Naive thymus-derived CD4-positive, alpha-beta T cell (primary cell): ENCODE data around the gene KLK1. TPM values are rescaled to one million over a fixed set of nuclear protein-coding genes. Genes with fewer than 3 reads are reported as not detected.

Source experiments
- ATAC-seq: fragments of 150-1000 bp; cut with Tn5 transposase; 2 replicates; pipeline ENCODE4 v1.10.0; 2021; ENCODE audit warnings: mild to moderate bottlenecking, moderate library complexity
- CTCF ChIA-PET: fragments of 350-600 bp; sonication (Branson Sonifier 250); formaldehyde crosslinking; loops from one replicate; lab custom pipeline; 2021; ENCODE audit warnings: antibody characterized with exemption; lab: Charles Lee
- POLR2A ChIA-PET: fragments of 350-600 bp; sonication (Branson Sonifier 250); formaldehyde crosslinking; loops from one replicate; lab custom pipeline; 2021; ENCODE audit warnings: antibody characterized with exemption, inconsistent platforms; lab: Charles Lee
- DNase-seq, 9 donors: peaks; one replicate each; pipeline versions ENCODE4 v3.0.0 to v3.0.0-alpha.2; 2020 to 2022; ENCODE audit warnings: mixed read lengths in 1 of 9
- H3K27ac ChIP-seq: one replicate; pipeline ENCODE4 v1.7.0; 2013; ENCODE audit warnings: mild to moderate bottlenecking, low read depth, low read length, moderate library complexity
- H3K27me3 ChIP-seq, 2 donors: one replicate each; pipeline ENCODE4 v1.7.0; 2013; ENCODE audit warnings: low read length in 2 of 2, mild to moderate bottlenecking in 2 of 2, moderate library complexity in 2 of 2; ENCODE audit not compliant: control insufficient read depth in 2 of 2, insufficient read depth in 2 of 2
- H3K36me3 ChIP-seq, 3 experiments: 1 replicate in 2 of 3; 2 replicates in 1 of 3; pipeline ENCODE4 v1.7.0; 2013; ENCODE audit warnings: low read length in 3 of 3, mild to moderate bottlenecking in 3 of 3, moderate library complexity in 1 of 3; ENCODE audit not compliant: insufficient read depth in 3 of 3, control insufficient read depth in 2 of 3
- H3K4me1 ChIP-seq, 2 donors: one replicate each; pipeline ENCODE4 v1.7.0; 2013; ENCODE audit warnings: low read length in 2 of 2, mild to moderate bottlenecking in 2 of 2, moderate library complexity in 1 of 2; ENCODE audit not compliant: control insufficient read depth in 2 of 2, insufficient read depth in 2 of 2
- H3K4me3 ChIP-seq: 2 replicates; pipeline ENCODE4 v1.7.0; 2013; ENCODE audit warnings: mild to moderate bottlenecking, low read length
- H3K9me3 ChIP-seq, 3 experiments: 1 replicate in 2 of 3; 2 replicates in 1 of 3; pipeline ENCODE4 v1.7.0; 2013; ENCODE audit warnings: low read length in 3 of 3; ENCODE audit not compliant: control insufficient read depth in 2 of 3
- H3K27ac Mint-ChIP-seq, 9 donors: one replicate each; pipeline ENCODE4 v1.8.0; 2020 to 2022; ENCODE audit warnings: mixed read lengths in 9 of 9, mild to moderate bottlenecking in 8 of 9, moderate library complexity in 5 of 9, inconsistent platforms in 2 of 9
- H3K27me3 Mint-ChIP-seq, 5 donors: one replicate each; pipeline ENCODE4 v1.8.0; 2021 to 2022; ENCODE audit warnings: mixed read lengths in 5 of 5, mild to moderate bottlenecking in 1 of 5
- H3K36me3 Mint-ChIP-seq, 5 donors: one replicate each; pipeline ENCODE4 v1.8.0; 2020 to 2022; ENCODE audit warnings: mixed read lengths in 5 of 5, mild to moderate bottlenecking in 3 of 5, inconsistent platforms in 1 of 5
- H3K4me1 Mint-ChIP-seq, 7 donors: one replicate each; pipeline ENCODE4 v1.8.0; 2020 to 2022; ENCODE audit warnings: mixed read lengths in 7 of 7, mild to moderate bottlenecking in 3 of 7, inconsistent platforms in 1 of 7
- H3K4me3 Mint-ChIP-seq, 10 donors: one replicate each; pipeline ENCODE4 v1.8.0; 2020 to 2022; ENCODE audit warnings: mild to moderate bottlenecking in 10 of 10, mixed read lengths in 10 of 10, moderate library complexity in 6 of 10, inconsistent platforms in 2 of 10
- H3K9me3 Mint-ChIP-seq, 11 donors: one replicate each; pipeline ENCODE4 v1.8.0; 2020 to 2022; ENCODE audit warnings: mixed read lengths in 11 of 11, mild to moderate bottlenecking in 4 of 11, inconsistent platforms in 1 of 11, moderate library complexity in 1 of 11
- intact Hi-C, 2 donors: fragments of 100-400 bp; cut with micrococcal nuclease; formaldehyde crosslinking; loops; one replicate each; pipeline ENCODE4 v1.15.1; 2023
- polyA plus RNA-seq, 2 donors: library from polyadenylated mRNA; unstranded; fragments of 300-500 nt; fragmentation: Illumina TruSeq; gene quantifications; one replicate each; pipeline ENCODE4 v1.2.3, GENCODE V29; 2021
- total RNA-seq, 6 experiments: library from RNA in 5 of 6; stranded (reverse) in 5 of 6; gene quantifications; 1 replicate in 5 of 6; 2 replicates in 1 of 6; pipeline ENCODE4 v1.2.3 and lab custom pipeline; 2021 to 2026

Gene KLK1
- total and polyA plus RNA-seq, 7 experiments from 2014 or later, result 1.3 TPM; not detected in 6

DNA sequence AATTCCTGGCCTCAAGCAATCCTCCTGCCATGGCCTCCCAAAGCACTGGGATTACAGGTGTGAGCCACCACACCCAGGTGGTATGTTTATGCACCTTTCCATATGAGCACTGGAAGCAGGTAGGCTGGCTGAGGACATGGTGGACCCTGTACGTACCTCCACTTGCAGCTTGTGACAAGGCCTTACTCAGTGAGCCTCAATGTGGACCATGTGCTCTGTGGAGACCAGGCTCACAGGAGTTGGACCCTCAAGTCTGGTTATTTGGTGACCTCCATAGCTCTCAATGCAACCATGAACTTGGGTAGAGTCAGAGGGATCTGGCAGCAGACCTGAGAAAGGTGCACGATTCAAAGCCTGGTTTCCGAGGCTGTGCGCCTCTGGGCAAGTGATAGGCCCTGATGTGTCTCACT lies 27.9 kb downstream of the KLK1 start:
- H3K4me3 Mint-ChIP-seq, result no peak overlapping the region
- ATAC-seq, result no peak
- intact Hi-C loops, result no loop called here
- POLR2A ChIA-PET, result no interaction called here
- Histone ChIP-seq H3K27ac (no peak overlapping the region), H3K27me3 (no peaks in the 10 kb centered on the region), H3K4me1 (no peaks in the 10 kb centered on the region), H3K4me3 (no peak overlapping the region), H3K36me3 (peaks cover 0 to 49% (median 0%) of the 10 kb centered on the region in 3 experiments), H3K9me3 (no peaks in the 10 kb centered on the region)
- H3K4me1 Mint-ChIP-seq, result peaks cover 0 to 16% (median 3%) of the 10 kb centered on the region in 7 donors
- no peaks in the 10 kb centered on the region for H3K27me3 Mint-ChIP-seq
- CTCF ChIA-PET, result interaction anchor here (0.6 kb wide), 1 partner anchor 337 kb away, joined by 4 read pairs; no protein-coding TSS in a partner anchor
- no peak for DNase-seq
- H3K27ac Mint-ChIP-seq, result peak overlapping the region in 1 of 9 donors; percentile 36
- no peaks in the 10 kb centered on the region for H3K9me3 Mint-ChIP-seq
- peaks cover 0 to 6% (median 0%) of the 10 kb centered on the region in 5 donors for H3K36me3 Mint-ChIP-seq

DNA sequence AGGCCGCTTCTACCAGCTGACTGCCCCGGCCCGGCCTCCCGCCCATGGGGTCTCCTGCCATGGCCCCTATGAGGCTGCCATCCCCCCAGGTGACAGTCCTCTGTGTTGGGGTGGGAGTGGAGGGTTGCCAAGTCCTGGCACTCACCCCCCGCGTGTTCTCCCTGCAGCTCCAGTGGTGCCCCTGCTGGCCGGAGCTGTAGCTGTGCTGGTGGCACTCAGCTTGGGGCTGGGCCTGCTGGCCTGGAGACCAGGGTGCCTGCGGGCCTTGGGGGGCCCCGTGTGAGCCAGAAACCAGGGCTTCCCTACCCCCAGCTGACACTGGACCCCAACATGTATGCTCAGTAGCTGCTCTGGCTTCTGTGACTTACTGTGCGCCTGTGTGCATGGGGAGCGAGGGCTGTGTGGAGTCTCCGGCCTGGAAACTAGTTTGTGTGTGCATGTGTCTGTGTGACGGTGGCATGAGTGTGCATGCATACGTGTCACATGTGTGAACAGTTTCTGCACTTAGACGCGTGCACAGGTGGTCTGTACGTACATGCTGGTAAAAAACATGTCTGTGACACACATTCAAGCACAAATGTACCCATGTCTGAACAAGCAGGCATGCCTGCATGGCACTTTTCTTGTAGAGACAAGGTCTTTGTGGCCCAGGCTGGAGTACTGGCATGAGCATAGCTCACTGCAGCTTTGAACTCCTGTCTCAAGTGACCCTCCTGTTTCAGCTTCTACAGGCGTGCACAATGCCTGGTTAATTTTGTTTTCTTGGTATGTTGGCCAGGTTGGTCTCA lies 28.5 kb downstream of the KLK1 start:
- Histone ChIP-seq H3K4me3 (no peak overlapping the region), H3K4me1 (no peaks in the 10 kb centered on the region), H3K27me3 (no peaks in the 10 kb centered on the region), H3K36me3 (peaks cover 0 to 47% (median 0%) of the 10 kb centered on the region in 3 experiments), H3K9me3 (no peaks in the 10 kb centered on the region), H3K27ac (no peak overlapping the region)
- ATAC-seq (no peak), DNase-seq (no peak)
- POLR2A ChIA-PET, result interaction anchor here (0.9 kb wide), 1 partner anchor 9 kb away, joined by 3 read pairs; no protein-coding TSS in a partner anchor
- Mint-ChIP-seq H3K27ac (peak overlapping the region in 4 of 9 donors; percentile 36 to 69 (median 42)), H3K36me3 (peaks cover 0 to 3% (median 0%) of the 10 kb centered on the region in 5 donors), H3K9me3 (no peaks in the 10 kb centered on the region), H3K27me3 (no peaks in the 10 kb centered on the region), H3K4me1 (peaks cover 0 to 14% (median 1%) of the 10 kb centered on the region in 7 donors), H3K4me3 (no peak overlapping the region)
- CTCF ChIA-PET, result interaction anchor here (0.6 kb wide), 1 partner anchor 337 kb away, joined by 4 read pairs; no protein-coding TSS in a partner anchor
- intact Hi-C loops, result no loop called here

DNA sequence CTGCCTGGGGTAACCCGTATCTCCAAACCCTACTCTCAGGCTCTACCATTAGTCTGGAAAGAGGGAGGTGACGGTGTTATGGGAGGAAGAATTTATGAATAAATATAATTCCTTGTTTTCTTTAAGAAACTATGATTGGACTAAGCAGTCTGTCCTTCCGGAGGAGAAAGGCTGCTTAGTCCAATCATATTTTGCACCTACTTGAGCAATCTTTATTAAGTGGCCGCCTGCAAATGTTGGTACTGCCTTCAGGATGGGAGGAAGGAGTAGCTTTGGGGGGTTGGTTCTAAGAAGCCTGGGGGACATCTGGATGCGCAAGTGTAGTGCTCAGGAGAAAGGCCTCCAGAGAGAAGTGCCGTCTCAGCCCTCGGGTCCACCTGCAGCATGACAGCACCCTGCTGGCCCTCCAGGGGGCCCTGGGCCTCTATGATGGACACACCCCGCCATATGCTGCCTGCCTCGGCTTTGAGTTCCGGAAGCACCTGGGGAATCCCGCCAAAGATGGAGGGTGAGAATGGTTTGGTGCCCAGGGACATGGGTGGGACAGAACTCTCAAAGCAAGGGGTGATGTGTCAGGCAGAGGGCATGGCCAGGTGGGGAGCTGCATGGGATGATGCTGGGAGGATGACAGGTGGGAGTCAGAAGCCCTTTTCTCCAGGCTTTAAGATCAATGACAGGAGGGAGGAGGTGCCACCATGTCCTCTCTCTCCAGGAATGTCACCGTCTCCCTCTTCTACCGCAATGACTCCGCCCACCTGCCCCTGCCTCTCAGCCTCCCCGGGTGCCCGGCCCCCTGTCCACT lies 29.3 kb downstream of the KLK1 start:
- ATAC-seq (peak; percentile 17), DNase-seq (no peak)
- no peak overlapping the region for H3K4me3 Mint-ChIP-seq
- Histone ChIP-seq H3K27me3 (no peaks in the 10 kb centered on the region), H3K27ac (no peak overlapping the region), H3K4me3 (no peak overlapping the region), H3K36me3 (peaks cover 0 to 39% (median 0%) of the 10 kb centered on the region in 3 experiments), H3K9me3 (no peaks in the 10 kb centered on the region), H3K4me1 (no peaks in the 10 kb centered on the region)
- CTCF ChIA-PET, result no interaction called here
- peaks cover 0 to 12% (median 0%) of the 10 kb centered on the region in 7 donors for H3K4me1 Mint-ChIP-seq
- intact Hi-C loops, result no loop called here
- no peaks in the 10 kb centered on the region for H3K27me3 Mint-ChIP-seq
- POLR2A ChIA-PET, result interaction anchor here (0.9 kb wide), 1 partner anchor 10 kb away, joined by 3 read pairs; no protein-coding TSS in a partner anchor
- peaks cover 0 to 2% (median 0%) of the 10 kb centered on the region in 5 donors for H3K36me3 Mint-ChIP-seq
- H3K9me3 Mint-ChIP-seq, result no peaks in the 10 kb centered on the region
- peak overlapping the region in 5 of 9 donors; percentile 27 to 81 (median 71) for H3K27ac Mint-ChIP-seq

DNA sequence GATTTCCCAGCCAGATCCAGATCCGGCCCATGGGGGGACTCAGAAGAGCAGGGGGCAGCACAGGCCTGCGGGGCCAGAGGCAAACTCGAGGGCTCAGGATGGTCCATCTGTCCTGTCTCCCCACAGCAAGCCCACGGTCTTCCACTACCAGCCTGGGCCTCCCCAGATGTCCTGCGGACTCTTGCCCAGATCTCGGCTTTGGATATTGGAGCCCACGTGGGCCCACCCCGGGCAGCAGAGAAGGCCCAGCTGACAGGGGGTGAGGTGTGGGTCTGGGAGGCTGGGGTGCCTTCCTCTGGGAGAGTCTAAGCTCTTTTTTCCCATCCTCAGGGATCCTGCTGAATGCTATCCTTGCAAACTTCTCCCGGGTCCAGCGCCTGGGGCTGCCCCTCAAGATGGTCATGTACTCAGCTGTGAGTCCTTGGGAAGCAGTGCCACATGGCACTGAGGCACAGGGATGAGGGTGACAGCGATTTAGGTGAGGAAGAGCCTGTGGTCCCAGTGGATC lies 30.0 kb downstream of the KLK1 start:
- Mint-ChIP-seq H3K27ac (peak overlapping the region in 1 of 9 donors; percentile 81), H3K4me3 (no peak overlapping the region), H3K9me3 (no peaks in the 10 kb centered on the region), H3K36me3 (peaks cover 0 to 2% (median 0%) of the 10 kb centered on the region in 5 donors), H3K27me3 (no peaks in the 10 kb centered on the region), H3K4me1 (peaks cover 0 to 12% (median 0%) of the 10 kb centered on the region in 7 donors)
- Histone ChIP-seq H3K9me3 (no peaks in the 10 kb centered on the region), H3K36me3 (peaks cover 0 to 32% (median 0%) of the 10 kb centered on the region in 3 experiments), H3K4me3 (no peak overlapping the region), H3K27me3 (no peaks in the 10 kb centered on the region), H3K4me1 (no peaks in the 10 kb centered on the region), H3K27ac (no peak overlapping the region)
- ChIA-PET POLR2A (no interaction called here), CTCF (no interaction called here)
- ATAC-seq (no peak), DNase-seq (no peak)
- intact Hi-C loops, result no loop called here

DNA sequence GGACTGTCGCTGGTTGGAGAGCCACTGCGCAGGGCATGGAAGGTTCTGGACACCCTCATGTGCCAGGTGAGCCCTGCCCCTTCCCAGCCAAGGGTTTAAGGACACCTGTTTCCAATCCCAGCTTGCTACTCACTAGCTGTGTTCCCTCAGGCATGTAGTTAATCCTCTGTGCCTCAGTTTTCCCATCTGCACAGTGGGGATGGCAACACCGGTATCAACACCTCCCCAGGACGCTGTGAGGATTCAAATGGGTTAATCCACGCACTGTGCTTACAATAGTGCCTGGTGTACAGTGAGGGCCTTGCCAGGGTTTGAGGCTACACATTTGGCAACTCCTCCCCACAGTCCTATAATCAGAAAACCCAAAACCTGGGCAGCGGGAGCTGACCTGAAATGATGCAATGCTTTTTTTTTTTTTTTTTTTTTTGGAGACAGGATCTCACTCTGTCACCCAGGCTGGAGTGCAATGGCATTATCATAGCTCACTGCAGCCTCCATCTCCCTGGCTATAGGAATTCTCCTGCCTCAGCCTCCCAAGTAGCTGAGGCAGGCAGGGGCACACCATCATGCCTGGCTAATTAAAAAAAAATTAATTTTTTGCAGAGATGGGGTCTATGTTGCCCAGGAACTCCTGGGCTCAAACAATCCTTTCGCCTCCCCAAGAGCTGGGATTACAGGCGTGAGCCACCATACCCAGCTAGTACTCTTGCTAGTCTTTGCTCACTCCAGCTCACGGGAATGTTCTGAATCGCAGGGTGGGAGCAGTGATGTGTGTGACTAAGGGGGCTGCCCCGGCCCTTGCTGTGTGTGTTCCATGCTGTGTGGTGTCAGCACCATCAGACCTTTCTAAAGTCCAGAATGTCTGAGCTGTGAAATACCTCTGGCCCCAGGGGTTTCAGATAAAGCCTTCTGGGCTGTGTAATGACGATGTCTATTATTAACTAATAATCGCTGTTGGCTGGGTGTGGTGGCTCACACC lies 31.0 kb downstream of the KLK1 start:
- H3K27ac Mint-ChIP-seq, result no peak overlapping the region
- no peak overlapping the region for H3K27ac ChIP-seq
- H3K9me3 ChIP-seq, result no peaks in the 10 kb centered on the region
- H3K27me3 ChIP-seq, result no peaks in the 10 kb centered on the region
- intact Hi-C loops, result no loop called here
- peaks cover 0 to 12% (median 0%) of the 10 kb centered on the region in 7 donors for H3K4me1 Mint-ChIP-seq
- H3K4me3 Mint-ChIP-seq, result no peak overlapping the region
- CTCF ChIA-PET, result interaction anchor here (0.6 kb wide), 1 partner anchor 17 kb away, joined by 4 read pairs; no protein-coding TSS in a partner anchor
- H3K36me3 ChIP-seq, result peaks cover 0 to 22% (median 0%) of the 10 kb centered on the region in 3 experiments
- POLR2A ChIA-PET, result no interaction called here
- no peak overlapping the region for H3K4me3 ChIP-seq
- no peak for DNase-seq
- no peaks in the 10 kb centered on the region for H3K9me3 Mint-ChIP-seq
- no peaks in the 10 kb centered on the region for H3K4me1 ChIP-seq
- H3K27me3 Mint-ChIP-seq, result no peaks in the 10 kb centered on the region
- H3K36me3 Mint-ChIP-seq, result peaks cover 0 to 2% (median 0%) of the 10 kb centered on the region in 5 donors
- ATAC-seq, result no peak
